ENCODE results near the gene ADIPOR1.
A peak's percentile ranks its signal among the peaks of the same experiment; 100 is the strongest.

ADIPOR1 gene

GRCh38 chr1:203000217-203000944 is 42.3 kb upstream of the ADIPOR1 start:
- in situ Hi-C loops (cut with HindIII; ENCODE audit: low pct_ligation_motif_present, low sequenced_read_pairs) = no loop called here
- peaks cover 15% of the 10 kb centered on the region for H3K27me3 ChIP-seq (replicated peaks)
- no peak overlapping the region for H3K27ac ChIP-seq
- H3K4me3 ChIP-seq (ENCODE audit: low read depth, low read length) = no peak overlapping the region
- TF ChIP-seq CTCF (IDR thresholded peaks at IDR 0.05; ENCODE audit: low read depth, low read length, missing control alignments) = no peak
- no peaks in the 10 kb centered on the region for H3K36me3 ChIP-seq (replicated peaks)
- no peak for DNase-seq

- Histone ChIP-seq H3K36me3 (replicated peaks) (no peaks in the 10 kb centered on the region), H3K27ac (no peak overlapping the region), H3K27me3 (replicated peaks) (peaks cover 15% of the 10 kb centered on the region), H3K4me3 (ENCODE audit: low read depth, low read length) (no peak overlapping the region)
- peak; percentile 76 for TF ChIP-seq CTCF (IDR thresholded peaks at IDR 0.05; ENCODE audit: low read depth, low read length, missing control alignments)
- peak; percentile 62 for DNase-seq
- in situ Hi-C loops (cut with HindIII; ENCODE audit: low pct_ligation_motif_present, low sequenced_read_pairs) = no loop called here
These were observed 41.0 kb upstream of the ADIPOR1 start for GRCh38 chr1:202998836-202999750.

- H3K4me3 ChIP-seq (ENCODE audit: low read depth, low read length) = no peak overlapping the region
- H3K36me3 ChIP-seq (replicated peaks) = no peaks in the 10 kb centered on the region
- DNase-seq = no peak
- no peak for TF ChIP-seq CTCF (IDR thresholded peaks at IDR 0.05; ENCODE audit: low read depth, low read length, missing control alignments)
- peaks cover 18% of the 10 kb centered on the region for H3K27me3 ChIP-seq (replicated peaks)
- in situ Hi-C loops (cut with HindIII; ENCODE audit: low pct_ligation_motif_present, low sequenced_read_pairs) = no loop called here
- no peak overlapping the region for H3K27ac ChIP-seq
These were observed 36.6 kb upstream of the ADIPOR1 start for GRCh38 chr1:202994756-202995155.

GRCh38 chr1:202991112-202991511 is 33.0 kb upstream of the ADIPOR1 start:
- Histone ChIP-seq H3K27me3 (replicated peaks) (peaks cover 5% of the 10 kb centered on the region), H3K27ac (no peak overlapping the region), H3K4me3 (ENCODE audit: low read depth, low read length) (no peak overlapping the region), H3K36me3 (replicated peaks) (no peaks in the 10 kb centered on the region)
- no peak for DNase-seq
- no peak for TF ChIP-seq CTCF (IDR thresholded peaks at IDR 0.05; ENCODE audit: low read depth, low read length, missing control alignments)
- in situ Hi-C loops (cut with HindIII; ENCODE audit: low pct_ligation_motif_present, low sequenced_read_pairs) = no loop called here

- Histone ChIP-seq H3K36me3 (replicated peaks) (no peaks in the 10 kb centered on the region), H3K27me3 (replicated peaks) (peaks cover 3% of the 10 kb centered on the region), H3K27ac (no peak overlapping the region), H3K4me3 (ENCODE audit: low read depth, low read length) (no peak overlapping the region)
- TF ChIP-seq CTCF (IDR thresholded peaks at IDR 0.05; ENCODE audit: low read depth, low read length, missing control alignments) = no peak
- in situ Hi-C loops (cut with HindIII; ENCODE audit: low pct_ligation_motif_present, low sequenced_read_pairs) = no loop called here
- no peak for DNase-seq
These were observed 31.8 kb upstream of the ADIPOR1 start for GRCh38 chr1:202989879-202990278.

Measured in brain microvascular endothelial cell (primary cell).